Gastroesophageal sphincter (tissue), 4 donors: ENCODE results near the gene FABP7. TPM values are rescaled to one million over a fixed set of nuclear protein-coding genes. Genes with fewer than 3 reads are reported as not detected.

Source experiments
- ATAC-seq: fragments of 150-250 bp; one replicate; pipeline ENCODE4 v1.9.1; 2016; ENCODE audit warnings: mild to moderate bottlenecking, moderate library complexity
- H3K27ac ChIP-seq, 4 donors: fragments of 200-600 bp; sonication (generic) in 3 of 4; 1 replicate in 3 of 4; 2 replicates in 1 of 4; pipeline ENCODE4 v1.5.1; 2016 to 2019
- H3K27me3 ChIP-seq: fragments of 200-600 bp; sonication (generic); one replicate; pipeline ENCODE4 v1.5.1; 2019
- H3K36me3 ChIP-seq, 2 donors: fragments of 200-600 bp; sonication (generic); one replicate each; pipeline ENCODE4 v1.5.1; 2019; ENCODE audit warnings: control low read depth in 1 of 2
- H3K4me1 ChIP-seq, 3 donors: fragments of 200-600 bp; sonication (generic); 1 replicate in 2 of 3; 2 replicates in 1 of 3; pipeline ENCODE4 v1.5.1; 2016 to 2019; ENCODE audit warnings: control low read depth in 2 of 3
- H3K4me3 ChIP-seq, 2 donors: fragments of 200-600 bp; sonication (generic); one replicate each; pipeline ENCODE4 v1.5.1; 2019; ENCODE audit warnings: mild to moderate bottlenecking in 1 of 2, moderate library complexity in 1 of 2
- H3K9me3 ChIP-seq, 3 donors: fragments of 200-600 bp; sonication (generic); one replicate each; pipeline ENCODE4 v1.5.1; 2017 to 2019; ENCODE audit warnings: control low read depth in 2 of 3
- CTCF ChIP-seq, 4 experiments: fragments of 200-600 bp in 2 of 4; fragments of 450-650 bp in 2 of 4; sonication (generic) in 1 of 4; IDR thresholded peaks; one replicate each; pipeline ENCODE4 v1.5.1; 2017 to 2019; ENCODE audit warnings: antibody characterized with exemption in 4 of 4, mild to moderate bottlenecking in 2 of 4, moderate library complexity in 2 of 4
- EP300 ChIP-seq: sonication (generic); formaldehyde crosslinking; IDR thresholded peaks from one replicate; pipeline ENCODE4 v1.6.1; 2017; ENCODE audit warnings: antibody characterized with exemption, mild to moderate bottlenecking
- POLR2A ChIP-seq, 2 donors: fragments of 450-650 bp; IDR thresholded peaks; one replicate each; pipeline ENCODE4 v1.6.1; 2017; ENCODE audit warnings: antibody characterized with exemption in 2 of 2, mild to moderate bottlenecking in 2 of 2, moderate library complexity in 1 of 2
- POLR2AphosphoS5 ChIP-seq: sonication (generic); formaldehyde crosslinking; IDR thresholded peaks from one replicate; pipeline ENCODE4 v1.6.1; 2017; ENCODE audit warnings: antibody characterized with exemption
- WGBS, 2 donors: methylation state at CpG; one replicate each; pipeline ENCODE4 v1.1.5; 2018; ENCODE audit warnings: low coverage in 1 of 2; 5-methylcytosine and 5-hydroxymethylcytosine counted together
- total RNA-seq, 4 donors: library from RNA; depleted of rRNA; stranded (reverse); fragments of >200 nt; gene quantifications; one replicate each; pipeline ENCODE4 v1.1.0, GENCODE V29; 2016

The FABP7 gene
- total RNA-seq, 4 donors from 2014 or later = 0.15 TPM; not detected in 3

- H3K4me3 ChIP-seq = no peak overlapping the region
- H3K9me3 ChIP-seq = no peaks in the 10 kb centered on the region
- TF ChIP-seq CTCF (IDR thresholded peaks at IDR 0.05) = no peak
- TF ChIP-seq POLR2AphosphoS5 = no peak
- no peak for TF ChIP-seq EP300
- no peak for TF ChIP-seq POLR2A (IDR thresholded peaks at IDR 0.05)
- H3K27me3 ChIP-seq = no peaks in the 10 kb centered on the region
- no peaks in the 10 kb centered on the region for H3K36me3 ChIP-seq
- no peak overlapping the region for H3K27ac ChIP-seq
- 88 to 90% methylated on average over 2 to 4 of the region's 4 CpGs for WGBS, 2 donors
- no peaks in the 10 kb centered on the region for H3K4me1 ChIP-seq
- no peak for ATAC-seq
Observed at GRCh38 chr6:122749451-122750050, 30.0 kb upstream of the FABP7 start.

GRCh38 chr6:122751326-122751725 is 28.2 kb upstream of the FABP7 start:
- WGBS, 2 donors = 60 to 88% methylated on average over 2 to 3 of the region's 3 CpGs
- no peaks in the 10 kb centered on the region for H3K36me3 ChIP-seq
- no peaks in the 10 kb centered on the region for H3K9me3 ChIP-seq
- no peaks in the 10 kb centered on the region for H3K4me1 ChIP-seq
- no peak overlapping the region for H3K4me3 ChIP-seq
- TF ChIP-seq CTCF (IDR thresholded peaks at IDR 0.05) = no peak
- no peak for TF ChIP-seq POLR2A (IDR thresholded peaks at IDR 0.05)
- TF ChIP-seq EP300 = no peak
- TF ChIP-seq POLR2AphosphoS5 = no peak
- H3K27me3 ChIP-seq = no peaks in the 10 kb centered on the region
- H3K27ac ChIP-seq = no peak overlapping the region
- no peak for ATAC-seq

DNA sequence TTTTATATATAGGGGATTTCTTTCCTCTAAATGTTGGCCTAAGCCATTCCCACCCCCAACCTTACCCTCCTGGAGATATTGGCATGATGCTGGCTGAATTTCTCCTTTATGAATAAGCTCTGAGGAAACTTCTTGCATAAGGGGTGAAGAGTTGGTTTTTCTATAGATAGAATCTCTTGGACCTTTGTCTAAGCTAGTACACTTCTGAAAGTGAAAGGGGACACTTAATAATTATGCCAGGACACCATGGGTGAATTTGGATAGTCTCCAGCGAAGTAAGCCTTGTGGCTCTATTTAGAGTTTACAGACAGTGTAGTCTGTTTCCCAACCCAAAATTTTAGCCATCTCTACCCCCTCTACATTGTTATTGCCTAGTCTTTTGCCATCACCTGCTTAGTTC is 27.1 kb upstream of the FABP7 start:
- ATAC-seq = no peak
- H3K9me3 ChIP-seq = no peaks in the 10 kb centered on the region
- no peak overlapping the region for H3K27ac ChIP-seq
- no peaks in the 10 kb centered on the region for H3K4me1 ChIP-seq
- no peaks in the 10 kb centered on the region for H3K27me3 ChIP-seq
- no peaks in the 10 kb centered on the region for H3K36me3 ChIP-seq
- H3K4me3 ChIP-seq = no peak overlapping the region
- 82 to 100% methylated on average over 1 of the region's 1 CpG for WGBS, 2 donors
- TF ChIP-seq POLR2AphosphoS5 = no peak
- no peak for TF ChIP-seq CTCF (IDR thresholded peaks at IDR 0.05)
- TF ChIP-seq EP300 = no peak
- no peak for TF ChIP-seq POLR2A (IDR thresholded peaks at IDR 0.05)

DNA sequence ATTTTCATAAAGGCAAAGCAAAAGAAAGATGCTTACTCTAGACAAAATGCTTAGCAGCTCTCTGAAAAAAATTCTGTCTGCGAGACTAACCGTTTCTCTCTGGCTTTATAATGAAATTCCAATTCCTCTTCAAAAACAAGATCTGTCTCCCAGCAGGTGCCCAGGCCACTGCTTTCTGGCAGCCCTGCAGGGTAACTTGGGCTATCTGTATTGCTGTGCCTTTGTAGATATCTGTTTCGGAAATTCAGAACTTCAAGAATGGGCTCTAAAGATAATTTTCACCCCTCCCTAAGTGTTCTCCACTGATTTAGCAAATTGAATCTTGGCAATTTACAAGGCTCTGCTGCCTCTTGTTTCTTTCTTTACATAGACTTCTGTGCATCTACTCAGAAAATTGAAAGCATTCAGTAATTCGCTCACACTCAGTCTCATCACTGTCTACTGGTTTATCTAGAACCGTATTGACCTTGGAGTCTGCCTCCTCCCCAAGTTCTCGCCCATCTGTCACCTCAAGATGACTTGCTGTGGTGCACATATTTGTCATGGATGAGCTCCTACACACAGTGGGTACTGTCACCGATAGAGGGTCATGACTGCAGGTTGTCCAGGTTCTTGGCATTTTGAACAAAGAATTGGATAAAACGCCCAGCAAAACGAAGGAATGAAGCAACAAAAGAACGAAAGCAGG is 26.4 kb upstream of the FABP7 start:
- Histone ChIP-seq H3K9me3 (no peaks in the 10 kb centered on the region), H3K4me3 (no peak overlapping the region), H3K4me1 (no peaks in the 10 kb centered on the region), H3K27ac (no peak overlapping the region), H3K27me3 (no peaks in the 10 kb centered on the region), H3K36me3 (no peaks in the 10 kb centered on the region)
- 84 to 87% methylated on average over 10 of the region's 10 CpGs for WGBS, 2 donors
- no peak for ATAC-seq
- TF ChIP-seq EP300 (no peak), POLR2A (IDR thresholded peaks at IDR 0.05) (no peak)

GRCh38 chr6:122753688-122754056 is 25.8 kb upstream of the FABP7 start:
- WGBS, 2 donors = 61 to 67% methylated on average over 5 of the region's 5 CpGs
- no peaks in the 10 kb centered on the region for H3K27me3 ChIP-seq
- no peaks in the 10 kb centered on the region for H3K4me1 ChIP-seq
- no peaks in the 10 kb centered on the region for H3K9me3 ChIP-seq
- no peak overlapping the region for H3K4me3 ChIP-seq
- ATAC-seq = no peak
- H3K27ac ChIP-seq = no peak overlapping the region
- H3K36me3 ChIP-seq = no peaks in the 10 kb centered on the region
- TF ChIP-seq POLR2AphosphoS5 = no peak
- no peak for TF ChIP-seq CTCF (IDR thresholded peaks at IDR 0.05)
- TF ChIP-seq EP300 = no peak
- no peak for TF ChIP-seq POLR2A (IDR thresholded peaks at IDR 0.05)
